ELF-1 (cell line): ENCODE measurements around the gene CCDC126.
A peak's percentile ranks its signal among the peaks of the same experiment; 100 is the strongest.
"Not testable (repeated sequence)": the region's sequence is repeated elsewhere in the genome, so short reads cannot be mapped to it uniquely, and the experiment has no call there.

Experiments used
- DNase-seq: peaks from one replicate; pipeline ENCODE4 v3.0.0-alpha.2; 2016; ENCODE audit warnings: low read depth, low spot score

The CCDC126 gene

GRCh38 chr7:23597094-23598091 lies at the start of gene CCDC126:
Gene CCDC126, plus strand, starts transcription at chr7:23597382. Its CDS starts 13,934 bp downstream, at chr7:23611316.
- DNase-seq = peak; percentile 97

GRCh38 chr7:23547662-23548061 lies 49.5 kb upstream of the CCDC126 start:
- DNase-seq = no peak

GRCh38 chr7:23558303-23558702 lies 38.9 kb upstream of the CCDC126 start:
- no peak for DNase-seq

- DNase-seq = peak; percentile 90
Measured at GRCh38 chr7:23570592-23571200, 26.5 kb upstream of the CCDC126 start.

GRCh38 chr7:23581975-23582374 lies 15.2 kb upstream of the CCDC126 start:
- not testable (repeated sequence) for DNase-seq

- DNase-seq = not testable (repeated sequence)
Measured at GRCh38 chr7:23585304-23585703, 11.9 kb upstream of the CCDC126 start.

GRCh38 chr7:23586159-23586558 lies 11.0 kb upstream of the CCDC126 start:
- DNase-seq = no peak

- no peak for DNase-seq
Measured at GRCh38 chr7:23590529-23590928, 6.7 kb upstream of the CCDC126 start.

GRCh38 chr7:23593706-23594105 lies 3.5 kb upstream of the CCDC126 start:
- no peak for DNase-seq

GRCh38 chr7:23594879-23595604 lies 2.1 kb upstream of the CCDC126 start:
- DNase-seq = no peak

- peak; percentile 43 for DNase-seq
Measured at GRCh38 chr7:23598296-23598695, 1.1 kb downstream of the CCDC126 start.

- peak; percentile 32 for DNase-seq
Measured at GRCh38 chr7:23600236-23600635, 3.1 kb downstream of the CCDC126 start.

GRCh38 chr7:23603632-23604295 lies 6.6 kb downstream of the CCDC126 start:
- DNase-seq = no peak

- DNase-seq = no peak
Measured at GRCh38 chr7:23604296-23604640, 7.1 kb downstream of the CCDC126 start.

- DNase-seq = no peak
Measured at GRCh38 chr7:23607130-23607529, 9.9 kb downstream of the CCDC126 start.

- DNase-seq = no peak
Measured at GRCh38 chr7:23607866-23608265, 10.7 kb downstream of the CCDC126 start.

GRCh38 chr7:23615331-23615730 lies 18.1 kb downstream of the CCDC126 start:
- no peak for DNase-seq

GRCh38 chr7:23616593-23616992 lies 19.4 kb downstream of the CCDC126 start:
- no peak for DNase-seq

GRCh38 chr7:23617482-23617881 lies 20.3 kb downstream of the CCDC126 start:
- no peak for DNase-seq

GRCh38 chr7:23618241-23618640 lies 21.1 kb downstream of the CCDC126 start:
- DNase-seq = no peak

- DNase-seq = no peak
Measured at GRCh38 chr7:23619141-23619540, 22.0 kb downstream of the CCDC126 start.

GRCh38 chr7:23622506-23622925 lies 25.3 kb downstream of the CCDC126 start:
- no peak for DNase-seq
